HG03571 (cell line): ENCODE measurements around the gene KANK3.
"Not testable (repeated sequence)": the region's sequence is repeated elsewhere in the genome, so short reads cannot be mapped to it uniquely, and the experiment has no call there.

Experiments used
- ATAC-seq: cut with Tn5 transposase; IDR thresholded peaks from one replicate; pipeline ENCODE4 v1.9.1; 2021; ENCODE audit not compliant: unreplicated experiment

KANK3 gene

GRCh38 chr19:8320564-8321066, 22.4 kb downstream of the KANK3 start:
- peak; percentile 27 for ATAC-seq

- no peak for ATAC-seq
Measured at GRCh38 chr19:8319807-8320520, 23.1 kb downstream of the KANK3 start.

- ATAC-seq: not testable (repeated sequence)
Measured at GRCh38 chr19:8318835-8319234, 24.2 kb downstream of the KANK3 start.

- no peak for ATAC-seq
Measured at GRCh38 chr19:8316351-8317125, 26.5 kb downstream of the KANK3 start.

GRCh38 chr19:8314981-8315640, 28.0 kb downstream of the KANK3 start:
- not testable (repeated sequence) for ATAC-seq

- ATAC-seq: no peak
Measured at GRCh38 chr19:8311461-8312260, 31.4 kb downstream of the KANK3 start.

- no peak for ATAC-seq
Measured at GRCh38 chr19:8310342-8311055, 32.6 kb downstream of the KANK3 start.

- no peak for ATAC-seq
Measured at GRCh38 chr19:8308891-8309291, 34.2 kb downstream of the KANK3 start.

GRCh38 chr19:8307965-8308866, 34.8 kb downstream of the KANK3 start, which contains the start of gene CD320:
Gene CD320, minus strand, starts transcription at chr19:8308358. Its CDS starts 68 bp downstream, at chr19:8308290.
- ATAC-seq: peak; percentile 66

- ATAC-seq: no peak
Measured at GRCh38 chr19:8307400-8307964, 35.6 kb downstream of the KANK3 start.

- ATAC-seq: no peak
Measured at GRCh38 chr19:8306235-8307054, 36.6 kb downstream of the KANK3 start.

GRCh38 chr19:8305798-8306197, 37.3 kb downstream of the KANK3 start:
- ATAC-seq: no peak

- no peak for ATAC-seq
Measured at GRCh38 chr19:8304841-8305621, 38.0 kb downstream of the KANK3 start.

GRCh38 chr19:8302734-8303133, 40.3 kb downstream of the KANK3 start:
- ATAC-seq: no peak

- no peak for ATAC-seq
Measured at GRCh38 chr19:8302357-8302691, 40.7 kb downstream of the KANK3 start.

- ATAC-seq: not testable (repeated sequence)
Measured at GRCh38 chr19:8291337-8291736, 51.7 kb downstream of the KANK3 start.

GRCh38 chr19:8276508-8276907, 66.6 kb downstream of the KANK3 start:
- ATAC-seq: not testable (repeated sequence)
